ENCODE data around the gene PPP2R3C. TPM values are rescaled to one million over a fixed set of nuclear protein-coding genes. Genes with fewer than 3 reads are reported as not detected.

PPP2R3C gene
- total and polyA plus RNA-seq, 2 of the 13 experiments (the other 11 are each of a cell fraction or from before 2014, with no cell fraction given): 63.4 to 102 TPM

- TF ChIP-seq ZBTB4 (CRISPR knock-in tag; IDR thresholded peaks at IDR 0.05; ENCODE audit: borderline replicate concordance) (no peak), SNRNP70 (IDR thresholded peaks at IDR 0.05; ENCODE audit: low read depth, low read length) (no peak), RNF219 (CRISPR knock-in tag; IDR thresholded peaks at IDR 0.05) (0 out of 2 replicates have a peak, but pooled peaks have one; percentile 89), ZNF720 (CRISPR knock-in tag; IDR thresholded peaks at IDR 0.05) (no peak), HOXA3 (CRISPR knock-in tag; IDR thresholded peaks at IDR 0.05) (peak; percentile 18; the same call in 1 of the 2 replicates), ZNF382 (CRISPR knock-in tag; IDR thresholded peaks at IDR 0.05; ENCODE audit: borderline replicate concordance) (0 out of 2 replicates have a peak, but pooled peaks have one; percentile 33), ZBTB7A (CRISPR knock-in tag; IDR thresholded peaks at IDR 0.05) (no peak), ZNF678 (CRISPR knock-in tag; IDR thresholded peaks at IDR 0.05) (no peak), TBX3 (IDR thresholded peaks at IDR 0.05; ENCODE audit: borderline replicate concordance) (0 out of 2 replicates have a peak, but pooled peaks have one; percentile 39), ZNF20 (CRISPR knock-in tag; IDR thresholded peaks at IDR 0.05) (no peak), ZBTB3 (CRISPR knock-in tag; IDR thresholded peaks at IDR 0.05; ENCODE audit: borderline replicate concordance, low read depth) (no peak), ZNF234 (CRISPR knock-in tag; conservative IDR thresholded peaks at IDR 0.05) (no peak), FOSL1 (CRISPR knock-in tag; IDR thresholded peaks at IDR 0.05; ENCODE audit: borderline replicate concordance) (0 out of 2 replicates have a peak, but pooled peaks have one; percentile 19), ZNF235 (CRISPR knock-in tag; IDR thresholded peaks at IDR 0.05; ENCODE audit: borderline replicate concordance) (no peak), MIXL1 (CRISPR knock-in tag; IDR thresholded peaks at IDR 0.05) (peak; percentile 61; the same call in 1 of the 2 replicates), TBX2 (CRISPR knock-in tag; IDR thresholded peaks at IDR 0.05; ENCODE audit: borderline replicate concordance) (peak; percentile 41), CEBPG (CRISPR knock-in tag; IDR thresholded peaks at IDR 0.05) (peak; percentile 49; the same call in 1 of the 2 replicates), HNF4A (CRISPR knock-in tag; IDR thresholded peaks at IDR 0.05) (0 out of 2 replicates have a peak, but pooled peaks have one; percentile 8), CEBPB (IDR thresholded peaks at IDR 0.05; ENCODE audit: borderline replicate concordance, low read depth, low read length) (no peak), POLR2AphosphoS5 (IDR thresholded peaks at IDR 0.05; ENCODE audit: low read depth, low read length) (no peak), ZFP1 (CRISPR knock-in tag; IDR thresholded peaks at IDR 0.05) (no peak)
These were observed 37.3 kb upstream of the PPP2R3C start (continued) for GRCh38 chr14:35158951-35159653.
